ENCODE results near the gene UGGT2. TPM values are rescaled to one million over a fixed set of nuclear protein-coding genes. Genes with fewer than 3 reads are reported as not detected.

Gene UGGT2
- total RNA-seq, 4 donors from 2014 or later = 20.5 to 48.6 (median 30.6) TPM

DNA sequence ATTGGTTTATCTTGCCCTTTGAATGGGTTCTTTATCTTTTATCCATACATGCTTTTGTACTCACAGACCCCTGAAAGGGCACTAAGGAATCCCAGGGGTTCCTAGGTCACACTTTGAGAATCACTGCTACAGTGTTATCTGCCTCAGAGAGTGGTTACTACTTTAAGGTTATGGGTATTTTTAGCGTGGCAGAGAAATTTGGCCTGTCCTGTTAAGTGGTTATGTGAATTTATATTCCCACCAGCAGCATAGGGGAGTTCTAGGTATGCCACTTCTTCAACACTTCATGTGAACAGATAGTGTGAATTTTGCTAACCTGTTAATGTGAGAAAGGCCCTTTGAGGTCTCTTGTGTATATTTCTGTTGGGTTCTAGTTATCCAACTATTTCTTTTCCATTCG, 300.5 kb downstream of the UGGT2 start:
- H3K27me3 ChIP-seq = no peaks in the 10 kb centered on the region
- no peak overlapping the region for H3K27ac ChIP-seq (replicated peaks in 1 of 4)
- H3K9me3 ChIP-seq = no peaks in the 10 kb centered on the region
- peaks cover 0 to 3% (median 0%) of the 10 kb centered on the region in 4 donors for H3K36me3 ChIP-seq
- intact Hi-C loops (cut with DNase I) = no loop called here
- peaks cover under 1 to 10% (median 2%) of the 10 kb centered on the region in 4 donors for H3K4me1 ChIP-seq
- no peak for DNase-seq (ENCODE audit: extremely low spot score)
- no peak overlapping the region for H3K4me3 ChIP-seq
- no peak for TF ChIP-seq EP300 (IDR thresholded peaks at IDR 0.05)
- TF ChIP-seq, protein P1, sequence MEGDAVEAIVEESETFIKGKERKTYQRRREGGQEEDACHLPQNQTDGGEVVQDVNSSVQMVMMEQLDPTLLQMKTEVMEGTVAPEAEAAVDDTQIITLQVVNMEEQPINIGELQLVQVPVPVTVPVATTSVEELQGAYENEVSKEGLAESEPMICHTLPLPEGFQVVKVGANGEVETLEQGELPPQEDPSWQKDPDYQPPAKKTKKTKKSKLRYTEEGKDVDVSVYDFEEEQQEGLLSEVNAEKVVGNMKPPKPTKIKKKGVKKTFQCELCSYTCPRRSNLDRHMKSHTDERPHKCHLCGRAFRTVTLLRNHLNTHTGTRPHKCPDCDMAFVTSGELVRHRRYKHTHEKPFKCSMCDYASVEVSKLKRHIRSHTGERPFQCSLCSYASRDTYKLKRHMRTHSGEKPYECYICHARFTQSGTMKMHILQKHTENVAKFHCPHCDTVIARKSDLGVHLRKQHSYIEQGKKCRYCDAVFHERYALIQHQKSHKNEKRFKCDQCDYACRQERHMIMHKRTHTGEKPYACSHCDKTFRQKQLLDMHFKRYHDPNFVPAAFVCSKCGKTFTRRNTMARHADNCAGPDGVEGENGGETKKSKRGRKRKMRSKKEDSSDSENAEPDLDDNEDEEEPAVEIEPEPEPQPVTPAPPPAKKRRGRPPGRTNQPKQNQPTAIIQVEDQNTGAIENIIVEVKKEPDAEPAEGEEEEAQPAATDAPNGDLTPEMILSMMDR (IDR thresholded peaks at IDR 0.05) = no peak
- no peak for TF ChIP-seq POLR2A (IDR thresholded peaks at IDR 0.05; ENCODE audit: low read depth)
- TF ChIP-seq POLR2AphosphoS5 (IDR thresholded peaks at IDR 0.05) = no peak
- 75% methylated on average over 2 of the region's 2 CpGs for WGBS

Small RNAs within 50 kb of the gene (small RNA-seq; reads per million reads assigned to genes)
- 0 reads per million in 3 donors for gene HMGN1P24

Other genes starting within 250 kb of the UGGT2 start
- 10 to 100 TPM in 1 of 4 donors, 1 to 10 TPM in 3; 4.6 to 12.4 (median 7.9) TPM for gene HS6ST3, start 36.7 kb upstream of the UGGT2 start, total RNA-seq

All from esophagus muscularis mucosa (tissue), 4 donors.